A549 (cell line): ENCODE measurements around the gene NCOA4. TPM values are rescaled to one million over a fixed set of nuclear protein-coding genes. Genes with fewer than 3 reads are reported as not detected.

Experiments used
- ATAC-seq, 2 experiments: fragments of 200-7000 bp in 1 of 2; fragments of >200 bp in 1 of 2; cut with Nextera tagmentation in 1 of 2; cut with Tn5 transposase in 1 of 2; 3 replicates each; pipeline versions ENCODE4 v1.8.0 to v1.9.1; 2018 to 2020; ENCODE audit warnings: mild to moderate bottlenecking in 1 of 2, moderate library complexity in 1 of 2
- CTCF ChIA-PET: fragments of 300-600 bp; sonication (Branson Sonifier 250); formaldehyde crosslinking; extraction: SDS; loops from one replicate; lab custom pipeline; 2021; ENCODE audit warnings: antibody characterized with exemption, inconsistent platforms; lab: Yijun Ruan, JAX
- POLR2A ChIA-PET: fragments of 350-600 bp; formaldehyde crosslinking; extraction: SDS; loops from one replicate; lab custom pipeline; 2021; ENCODE audit warnings: antibody characterized with exemption, inconsistent platforms; lab: Yijun Ruan, JAX
- DNase-seq, 2 experiments: peaks; one replicate each; pipeline versions ENCODE4 v3.0.0 to v3.0.0-alpha.2; 2011 to 2016; ENCODE audit warnings: low read depth in 1 of 2, low spot score in 1 of 2
- FAIRE-seq: peaks from 2 replicates; lab custom pipeline; 2011; peaks lifted over from hg19 to GRCh38; lab: Jason Lieb, UNC
- H3K27ac ChIP-seq, 2 experiments: fragments of >200 bp; sonication (Bioruptor Twin); formaldehyde crosslinking; 3 replicates each; pipeline ENCODE4 v1.5.1; 2016 to 2017
- H3K4me1 ChIP-seq: fragments of >200 bp; sonication (Bioruptor Twin); formaldehyde crosslinking; 3 replicates; pipeline ENCODE4 v1.6.1; 2016
- H3K4me2 ChIP-seq: fragments of >200 bp; sonication (Bioruptor Twin); formaldehyde crosslinking; 3 replicates; pipeline ENCODE4 v1.6.1; 2016
- H3K4me3 ChIP-seq: fragments of >200 bp; sonication (Bioruptor Twin); formaldehyde crosslinking; 3 replicates; pipeline ENCODE4 v1.5.1; 2016
- H3K9me3 ChIP-seq: fragments of >200 bp; sonication (Bioruptor Twin); formaldehyde crosslinking; 3 replicates; pipeline ENCODE4 v1.6.1; 2016
- ATOH8 ChIP-seq: fragments of 250-450 bp; sonication (Bioruptor Pico); IDR thresholded peaks from 2 replicates; pipeline ENCODE4 v1.5.0; 2020; ENCODE audit warnings: low read depth, mild to moderate bottlenecking, moderate library complexity
- BHLHE40 ChIP-seq: IDR thresholded peaks from 2 replicates; pipeline ENCODE4 v1.6.1; 2012; ENCODE audit warnings: low read depth, low read length, inconsistent platforms
- CBX8 ChIP-seq: fragments of 200-600 bp; sonication (generic); IDR thresholded peaks from 2 replicates; pipeline ENCODE4 v1.6.1; 2016
- CHD2 ChIP-seq: fragments of 150-350 bp; IDR thresholded peaks from 2 replicates; pipeline ENCODE4 v1.6.1; 2014; ENCODE audit warnings: low read length; ENCODE audit not compliant: partially characterized antibody
- EHMT2 ChIP-seq: fragments of 200-600 bp; sonication (generic); IDR thresholded peaks from 2 replicates; pipeline ENCODE4 v1.6.1; 2016; ENCODE audit warnings: antibody characterized with exemption, low read depth, mild to moderate bottlenecking, moderate library complexity
- EP300 ChIP-seq, 2 experiments: fragments of >200 bp; sonication (Bioruptor Twin); formaldehyde crosslinking; IDR thresholded peaks; 2 replicates in 1 of 2; 3 replicates in 1 of 2; pipeline ENCODE4 v1.6.1; 2016 to 2017
- FOSL2 ChIP-seq, 2 experiments: fragments of 450-650 bp in 1 of 2; fragments of >200 bp in 1 of 2; sonication (Bioruptor Twin) in 1 of 2; formaldehyde crosslinking; IDR thresholded peaks; 2 replicates each; pipeline versions ENCODE4 v1.5.0 to v1.6.1; 2016 to 2020; ENCODE audit warnings: mild to moderate bottlenecking in 1 of 2, moderate library complexity in 1 of 2
- HDAC2 ChIP-seq: fragments of 200-600 bp; sonication (generic); IDR thresholded peaks from 2 replicates; pipeline ENCODE4 v1.6.1; 2016
- HEYL ChIP-seq: fragments of 250-450 bp; sonication (Bioruptor Pico); IDR thresholded peaks from 2 replicates; pipeline ENCODE4 v1.8.0; 2021; ENCODE audit warnings: mild to moderate bottlenecking, moderate library complexity
- HOXB13 ChIP-seq: fragments of 250-450 bp; sonication (Bioruptor Pico); IDR thresholded peaks from 2 replicates; pipeline ENCODE4 v1.5.0; 2020; ENCODE audit warnings: low read depth, mild to moderate bottlenecking, moderate library complexity
- HOXB5 ChIP-seq: fragments of 250-450 bp; sonication (Bioruptor Pico); IDR thresholded peaks from 2 replicates; pipeline ENCODE4 v1.5.0; 2020; ENCODE audit warnings: mild to moderate bottlenecking, moderate library complexity
- JUN ChIP-seq, 2 experiments: fragments of >200 bp; sonication (Bioruptor Twin); formaldehyde crosslinking; IDR thresholded peaks; 2 replicates in 1 of 2; 3 replicates in 1 of 2; pipeline ENCODE4 v1.6.1; 2016 to 2017
- KDM1A ChIP-seq: fragments of 200-600 bp; sonication (generic); IDR thresholded peaks from 2 replicates; pipeline ENCODE4 v1.6.1; 2016; ENCODE audit warnings: low read depth, mild to moderate bottlenecking
- KDM5A ChIP-seq: fragments of 200-600 bp; sonication (generic); IDR thresholded peaks from 2 replicates; pipeline ENCODE4 v1.6.1; 2016; ENCODE audit warnings: antibody characterized with exemption, mild to moderate bottlenecking
- MYC ChIP-seq: IDR thresholded peaks from 2 replicates; pipeline ENCODE4 v1.6.1; 2012; ENCODE audit warnings: mild to moderate bottlenecking, inconsistent platforms, low read length, improper control_type of control experiment, borderline replicate concordance
- NFE2L2 ChIP-seq: fragments of 150-350 bp; conservative IDR thresholded peaks from 2 replicates; pipeline ENCODE4 v1.6.1; 2014; ENCODE audit warnings: low read length
- NPAS2 ChIP-seq: fragments of 250-450 bp; sonication (Bioruptor Pico); IDR thresholded peaks from 2 replicates; pipeline ENCODE4 v1.8.0; 2022; ENCODE audit warnings: mild to moderate bottlenecking, moderate library complexity, borderline replicate concordance
- PHF8 ChIP-seq: fragments of 200-600 bp; sonication (generic); IDR thresholded peaks from 2 replicates; pipeline ENCODE4 v1.6.1; 2016; ENCODE audit warnings: low read depth, mild to moderate bottlenecking, antibody characterized with exemption, moderate library complexity, borderline replicate concordance
- POLR2A ChIP-seq: IDR thresholded peaks from 2 replicates; pipeline ENCODE4 v1.6.1; 2012; ENCODE audit warnings: mild to moderate bottlenecking, low read length
- RAD21 ChIP-seq, 2 experiments: fragments of >200 bp in 1 of 2; sonication (Bioruptor Twin) in 1 of 2; formaldehyde crosslinking in 1 of 2; IDR thresholded peaks in 1 of 2; conservative IDR thresholded peaks in 1 of 2; 2 replicates in 1 of 2; 3 replicates in 1 of 2; pipeline ENCODE4 v1.6.1; 2012 to 2018; ENCODE audit warnings: inconsistent platforms in 1 of 2
- RARB ChIP-seq: fragments of 250-450 bp; sonication (Bioruptor Pico); IDR thresholded peaks from 2 replicates; pipeline ENCODE4 v1.8.0; 2021; ENCODE audit warnings: mild to moderate bottlenecking, moderate library complexity
- RCOR1 ChIP-seq: fragments of 150-350 bp; IDR thresholded peaks from 2 replicates; pipeline ENCODE4 v1.6.1; 2014; ENCODE audit warnings: antibody characterized with exemption, low read length, low read depth
- RFX5 ChIP-seq: fragments of 450-650 bp; IDR thresholded peaks from 2 replicates; pipeline ENCODE4 v1.7.1; 2014; ENCODE audit warnings: antibody characterized with exemption, mild to moderate bottlenecking, moderate library complexity
- SREBF2 ChIP-seq: fragments of 450-650 bp; IDR thresholded peaks from 2 replicates; pipeline ENCODE4 v1.6.1; 2014; ENCODE audit warnings: mild to moderate bottlenecking, moderate library complexity
- TFCP2L1 ChIP-seq: fragments of 250-450 bp; sonication (Bioruptor Pico); IDR thresholded peaks from 2 replicates; pipeline ENCODE4 v1.5.0; 2021; ENCODE audit warnings: mild to moderate bottlenecking
- USF2 ChIP-seq: fragments of 450-650 bp; IDR thresholded peaks from 2 replicates; pipeline ENCODE4 v1.6.1; 2014; ENCODE audit warnings: antibody characterized with exemption
- ZSCAN20 ChIP-seq: fragments of 250-450 bp; sonication (Bioruptor Pico); IDR thresholded peaks from 2 replicates; pipeline ENCODE4 v1.8.0; 2022; ENCODE audit warnings: mild to moderate bottlenecking, moderate library complexity
- WGBS: methylation state at CpG from one replicate; pipeline ENCODE4 v1.1.6; 2017; ENCODE audit errors: missing lambda C conversion rate; 5-methylcytosine and 5-hydroxymethylcytosine counted together
- polyA plus RNA-seq, 4 experiments: library from polyadenylated mRNA; depleted of rRNA in 3 of 4; stranded (reverse); fragments of >200 nt; fragmentation: RNase III in 1 of 4; extraction: RNeasy Plus Mini Kit Qiagen cat#74134 plus additional on column Dnase treatment in 1 of 4; gene quantifications; 2 replicates in 3 of 4; 3 replicates in 1 of 4; pipeline ENCODE4 v1.2.3, GENCODE V29; 2011 to 2017
- TF ChIP-seq, protein P1 (sequence below): IDR thresholded peaks from 2 replicates; pipeline ENCODE4 v1.6.1; 2012; ENCODE audit warnings: low read depth, borderline replicate concordance
- TF ChIP-seq, protein P2 (sequence below): IDR thresholded peaks from 2 replicates; pipeline ENCODE4 v1.6.1; 2012

Gene NCOA4
- polyA plus RNA-seq, 2 of the 4 experiments (the other 2 are of a cell fraction) = 72.1 to 112 TPM

- DNase-seq = no peak
- ChIA-PET POLR2A (no interaction called here), CTCF (no interaction called here)
- no peak overlapping the region for H3K4me3 ChIP-seq
- FAIRE-seq = no peak
- H3K4me1 ChIP-seq = no peaks in the 10 kb centered on the region
- no peaks in the 10 kb centered on the region for H3K9me3 ChIP-seq
- H3K27ac ChIP-seq = no peak overlapping the region
- no peak overlapping the region for H3K4me2 ChIP-seq
- 43% methylated on average over 4 of the region's 4 CpGs for WGBS
- TF ChIP-seq KDM1A (no peak), JUN (IDR thresholded peaks at IDR 0.05) (no peak), CBX8 (no peak), PHF8 (no peak), FOSL2 (IDR thresholded peaks at IDR 0.05) (no peak), FOSL2 (CRISPR knock-in tag; IDR thresholded peaks at IDR 0.05) (no peak), RFX5 (no peak), HOXB13 (CRISPR knock-in tag) (no peak), HOXB5 (CRISPR knock-in tag) (no peak), CHD2 (no peak), MYC (no peak), RARB (CRISPR knock-in tag) (no peak)
- no peak for ATAC-seq
These were observed 49.6 kb upstream of the NCOA4 start for GRCh38 chr10:46079831-46080585.

- no peak for FAIRE-seq
- H3K4me1 ChIP-seq = no peaks in the 10 kb centered on the region
- no peak overlapping the region for H3K4me3 ChIP-seq
- peaks cover 8% of the 10 kb centered on the region for H3K9me3 ChIP-seq
- POLR2A ChIA-PET = no interaction called here
- no peak for ATAC-seq
- WGBS = 57% methylated on average over 5 of the region's 5 CpGs
- no peak overlapping the region for H3K4me2 ChIP-seq
- no peak for TF ChIP-seq NPAS2 (CRISPR knock-in tag)
- TF ChIP-seq RCOR1 = no peak
- no peak for TF ChIP-seq TFCP2L1 (CRISPR knock-in tag)
- TF ChIP-seq KDM5A = no peak
- TF ChIP-seq RARB (CRISPR knock-in tag) = no peak
- no peak for TF ChIP-seq POLR2A
- no peak for TF ChIP-seq FOSL2 (IDR thresholded peaks at IDR 0.05)
- no peak for TF ChIP-seq FOSL2 (CRISPR knock-in tag; IDR thresholded peaks at IDR 0.05)
- no peak for TF ChIP-seq BHLHE40
- no peak for TF ChIP-seq CBX8
- TF ChIP-seq, protein P1, sequence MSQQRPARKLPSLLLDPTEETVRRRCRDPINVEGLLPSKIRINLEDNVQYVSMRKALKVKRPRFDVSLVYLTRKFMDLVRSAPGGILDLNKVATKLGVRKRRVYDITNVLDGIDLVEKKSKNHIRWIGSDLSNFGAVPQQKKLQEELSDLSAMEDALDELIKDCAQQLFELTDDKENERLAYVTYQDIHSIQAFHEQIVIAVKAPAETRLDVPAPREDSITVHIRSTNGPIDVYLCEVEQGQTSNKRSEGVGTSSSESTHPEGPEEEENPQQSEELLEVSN = no peak
- no peak for TF ChIP-seq USF2
- TF ChIP-seq SREBF2 = no peak
- TF ChIP-seq PHF8 = no peak
- TF ChIP-seq RFX5 = no peak
- TF ChIP-seq, all 56 proteins: peak for 0
- CTCF ChIA-PET = interaction anchor here (1.6 kb wide), 1 partner anchor 151 kb away, joined by 7 read pairs; no protein-coding TSS in a partner anchor
- H3K27ac ChIP-seq = no peak overlapping the region
- no peak for DNase-seq
These were observed 47.4 kb upstream of the NCOA4 start for GRCh38 chr10:46077731-46078413.

GRCh38 chr10:46077141-46077554, 46.7 kb upstream of the NCOA4 start:
- ATAC-seq (no peak), DNase-seq (no peak), FAIRE-seq (no peak)
- WGBS = 82% methylated on average over 4 of the region's 4 CpGs
- Histone ChIP-seq H3K27ac (no peak overlapping the region), H3K4me1 (no peaks in the 10 kb centered on the region), H3K9me3 (peaks cover 8% of the 10 kb centered on the region), H3K4me3 (no peak overlapping the region), H3K4me2 (no peak overlapping the region)
- POLR2A ChIA-PET = no interaction called here
- CTCF ChIA-PET = interaction anchor here (1.6 kb wide), 1 partner anchor 152 kb away, joined by 7 read pairs; no protein-coding TSS in a partner anchor
- TF ChIP-seq ZSCAN20 (CRISPR knock-in tag) = no peak
- no peak for TF ChIP-seq EHMT2
- TF ChIP-seq, protein P2, sequence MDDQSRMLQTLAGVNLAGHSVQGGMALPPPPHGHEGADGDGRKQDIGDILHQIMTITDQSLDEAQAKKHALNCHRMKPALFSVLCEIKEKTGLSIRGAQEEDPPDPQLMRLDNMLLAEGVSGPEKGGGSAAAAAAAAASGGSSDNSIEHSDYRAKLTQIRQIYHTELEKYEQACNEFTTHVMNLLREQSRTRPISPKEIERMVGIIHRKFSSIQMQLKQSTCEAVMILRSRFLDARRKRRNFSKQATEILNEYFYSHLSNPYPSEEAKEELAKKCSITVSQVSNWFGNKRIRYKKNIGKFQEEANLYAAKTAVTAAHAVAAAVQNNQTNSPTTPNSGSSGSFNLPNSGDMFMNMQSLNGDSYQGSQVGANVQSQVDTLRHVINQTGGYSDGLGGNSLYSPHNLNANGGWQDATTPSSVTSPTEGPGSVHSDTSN = no peak
- TF ChIP-seq NFE2L2 = no peak
- no peak for TF ChIP-seq HEYL (CRISPR knock-in tag)
- no peak for TF ChIP-seq MYC
- TF ChIP-seq HDAC2 = no peak
- TF ChIP-seq EP300 (IDR thresholded peaks at IDR 0.05) = no peak
- TF ChIP-seq ATOH8 (CRISPR knock-in tag) = no peak
- no peak for TF ChIP-seq RAD21 (conservative IDR thresholded peaks at IDR 0.05 in 1 of 2, IDR thresholded peaks at IDR 0.05 in 1 of 2)
- no peak for TF ChIP-seq CHD2
